K562 (cell line): ENCODE results near the gene TMEM270. TPM values are rescaled to one million over a fixed set of nuclear protein-coding genes. Genes with fewer than 3 reads are reported as not detected.

Experiments
- ATAC-seq: fragments of 200-7000 bp; cut with Tn5 transposase; 3 replicates; pipeline ENCODE4 v1.9.1; 2020; ENCODE audit warnings: moderate library complexity
- BruUV-seq: library from RNA; stranded (reverse); fragments of 400-500 nt; replicated peaks from 2 replicates; lab custom pipeline; 2021; lab: Mats Ljungman, UMichigan
- CTCF ChIA-PET: fragments of 300-600 bp; formaldehyde crosslinking; extraction: SDS; loops from one replicate; lab custom pipeline; 2021; ENCODE audit warnings: low intra/inter-chr PET ratio; lab: Yijun Ruan, JAX
- POLR2A ChIA-PET: fragments of 300-600, 350-650 bp; sonication (Branson Sonifier 250); formaldehyde crosslinking; extraction: SDS; loops from one replicate; lab custom pipeline; 2021; ENCODE audit warnings: antibody characterized with exemption, inconsistent platforms; lab: Yijun Ruan, JAX
- DNase-seq, 4 experiments: peaks; one replicate each; pipeline versions ENCODE4 v3.0.0 to v3.0.0-alpha.2; 2011 to 2018; ENCODE audit warnings: low spot score in 3 of 4, mixed read lengths in 3 of 4; ENCODE audit errors: extremely low read depth in 1 of 4
- FAIRE-seq: peaks from 2 replicates; lab custom pipeline; 2011; peaks lifted over from hg19 to GRCh38; lab: Jason Lieb, UNC
- H2AFZ ChIP-seq: 2 replicates; pipeline ENCODE4 v1.6.0; 2011; ENCODE audit warnings: low read depth, low read length, control low read depth, inconsistent platforms
- H3K27ac ChIP-seq: fragments of 200-600 bp; 3 replicates; pipeline ENCODE4 v1.8.0; 2011; ENCODE audit warnings: low read depth, mild to moderate bottlenecking, control low read depth, inconsistent platforms, low read length, moderate library complexity, mixed read lengths; ENCODE audit errors: extremely low read depth
- H3K27me3 ChIP-seq, 2 experiments: fragments of 300-600 bp in 1 of 2; 2 replicates in 1 of 2; 3 replicates in 1 of 2; pipeline versions ENCODE4 v1.6.0 to v1.8.0; 2011; ENCODE audit warnings: inconsistent platforms in 2 of 2, low read length in 2 of 2, mild to moderate bottlenecking in 1 of 2, mixed read lengths in 1 of 2, moderate library complexity in 1 of 2; ENCODE audit not compliant: control insufficient read depth in 2 of 2, insufficient read depth in 2 of 2
- H3K36me3 ChIP-seq: fragments of 300-600 bp; 3 replicates; pipeline ENCODE4 v1.8.0; 2011; ENCODE audit warnings: mild to moderate bottlenecking, low read length, inconsistent platforms; ENCODE audit not compliant: control insufficient read depth, insufficient read depth
- H3K4me1 ChIP-seq, 2 experiments: fragments of 200-600 bp in 1 of 2; replicated peaks in 1 of 2; 2 replicates in 1 of 2; 3 replicates in 1 of 2; pipeline versions ENCODE4 v1.5.1 to v1.8.0; 2011; ENCODE audit warnings: inconsistent platforms in 2 of 2, low read length in 2 of 2, mild to moderate bottlenecking in 1 of 2, mixed read lengths in 1 of 2, moderate library complexity in 1 of 2; ENCODE audit not compliant: control insufficient read depth in 2 of 2, insufficient read depth in 2 of 2
- H3K4me2 ChIP-seq: 2 replicates; pipeline ENCODE4 v1.6.1; 2011; ENCODE audit warnings: low read length, control low read depth, inconsistent platforms, mixed read lengths; ENCODE audit not compliant: insufficient read depth
- H3K4me3 ChIP-seq: fragments of 200-600 bp; sonication (generic), shearing (Covaris generic); 2 replicates; pipeline ENCODE4 v1.5.1; 2016; ENCODE audit warnings: control low read depth, inconsistent platforms
- H3K79me2 ChIP-seq: fragments of 200-600 bp; 3 replicates; pipeline ENCODE4 v1.8.0; 2011; ENCODE audit warnings: low read length, inconsistent platforms; ENCODE audit not compliant: control insufficient read depth, insufficient read depth
- H3K9ac ChIP-seq, 2 experiments: 2 replicates each; pipeline versions ENCODE4 v1.6.0 to v1.6.1; 2011; ENCODE audit warnings: low read depth in 2 of 2, low read length in 2 of 2, control low read depth in 1 of 2, inconsistent platforms in 1 of 2, mild to moderate bottlenecking in 1 of 2, mixed read lengths in 1 of 2; ENCODE audit not compliant: insufficient read depth in 1 of 2
- H3K9me1 ChIP-seq: one replicate; pipeline ENCODE4 v1.6.0; 2011; ENCODE audit warnings: inconsistent platforms, mild to moderate bottlenecking, low read length, moderate library complexity; ENCODE audit not compliant: control insufficient read depth, insufficient read depth
- H3K9me3 ChIP-seq: replicated peaks from 2 replicates; pipeline ENCODE4 v1.5.1; 2011; ENCODE audit warnings: low read depth, low read length, inconsistent platforms; ENCODE audit not compliant: control insufficient read depth, insufficient read depth
- H4K20me1 ChIP-seq: replicated peaks from 2 replicates; pipeline ENCODE4 v1.6.1; 2011; ENCODE audit warnings: low read length, inconsistent platforms, mixed read lengths; ENCODE audit not compliant: control insufficient read depth, insufficient read depth
- CBFA2T3 ChIP-seq: fragments of 450-650 bp; IDR thresholded peaks from 2 replicates; pipeline ENCODE4 v1.6.1; 2017
- DPF2 ChIP-seq: fragments of 450-650 bp; IDR thresholded peaks from 2 replicates; pipeline ENCODE4 v1.6.1; 2016
- FOSL1 ChIP-seq: fragments of 200-800 bp; sonication (Bioruptor generic); conservative IDR thresholded peaks from 2 replicates; pipeline ENCODE4 v1.6.1; 2016; ENCODE audit warnings: missing genetic modification characterization, missing compliant biosample characterization
- FOXA3 ChIP-seq, 2 experiments: fragments of 450-650 bp in 1 of 2; sonication (generic) in 1 of 2; formaldehyde crosslinking; IDR thresholded peaks in 1 of 2; conservative IDR thresholded peaks in 1 of 2; 2 replicates each; pipeline versions ENCODE4 v1.4.0 to v1.8.0; 2020 to 2022; ENCODE audit warnings: mild to moderate bottlenecking in 2 of 2, missing genetic modification reagents in 1 of 2
- GATAD2B ChIP-seq: fragments of 450-650 bp; IDR thresholded peaks from 2 replicates; pipeline ENCODE4 v1.6.1; 2017; ENCODE audit warnings: mild to moderate bottlenecking, borderline replicate concordance
- MEIS2 ChIP-seq: fragments of 450-650 bp; IDR thresholded peaks from 2 replicates; pipeline ENCODE4 v1.6.1; 2014; ENCODE audit warnings: mild to moderate bottlenecking; ENCODE audit not compliant: partially characterized antibody
- NFE2 ChIP-seq: IDR thresholded peaks from 2 replicates; pipeline ENCODE4 v1.6.1; 2014; ENCODE audit warnings: antibody characterized with exemption, low read depth
- TCF7 ChIP-seq: sonication (generic); IDR thresholded peaks from 2 replicates; pipeline ENCODE4 v1.6.1; 2016; ENCODE audit warnings: antibody characterized with exemption, borderline replicate concordance
- WGBS: fragments of 100-300 bp; shearing (Covaris generic); methylation state at CpG from one replicate; pipeline ENCODE4 v1.1.6; 2016; ENCODE audit warnings: low coverage, mixed read lengths; ENCODE audit not compliant: insufficient coverage; ENCODE audit errors: missing lambda C conversion rate; 5-methylcytosine and 5-hydroxymethylcytosine counted together
- in situ Hi-C: fragments of 300-500 bp; cut with MboI; formaldehyde crosslinking; loops from 4 replicates; pipeline ENCODE4 v1.15.0; 2018; ENCODE audit warnings: inconsistent platforms, mixed read lengths
- intact Hi-C: fragments of 100-400 bp; cut with micrococcal nuclease; formaldehyde crosslinking; loops from 2 replicates; pipeline ENCODE4 v1.14.2; 2022
- polyA plus RNA-seq, 8 experiments: library from polyadenylated mRNA; depleted of rRNA in 4 of 8; stranded (reverse) in 5 of 8; unstranded in 3 of 8; fragments of >200 nt; fragmentation: Nextera tagmentation in 2 of 8; fragmentation: Illumina TruSeq in 1 of 8; extraction: Ambion mirVana in 2 of 8; extraction: Trizol in 1 of 8; gene quantifications; 2 replicates each; pipeline versions ENCODE4 v1.2.1 to v1.2.3, GENCODE V29; 2011 to 2014; ENCODE audit warnings: inconsistent platforms in 1 of 8, missing spikeins in 1 of 8
- total RNA-seq, 7 experiments: library from RNA; depleted of rRNA in 6 of 7; stranded (reverse); fragments of >200 nt in 6 of 7; fragmentation: Illumina TruSeq in 2 of 7; extraction: Trizol in 2 of 7; gene quantifications; 2 replicates each; pipeline versions ENCODE4 v1.2.1 to v1.2.3, GENCODE V29; 2011 to 2021; ENCODE audit warnings: low replicate concordance in 1 of 7
- TF ChIP-seq, protein P1 (sequence below): fragments of 450-650 bp; conservative IDR thresholded peaks from 2 replicates; pipeline ENCODE4 v1.6.1; 2016; ENCODE audit warnings: missing genetic modification characterization, low read depth, mild to moderate bottlenecking, missing compliant biosample characterization, moderate library complexity
- TF ChIP-seq, protein P2 (sequence below): IDR thresholded peaks from 2 replicates; pipeline ENCODE4 v1.6.1; 2016; ENCODE audit warnings: missing genetic modification characterization, missing compliant biosample characterization
- TF ChIP-seq, protein P3 (sequence below): fragments of 250-450 bp; sonication (Bioruptor Pico); IDR thresholded peaks from 2 replicates; pipeline ENCODE4 v1.5.1; 2021; ENCODE audit warnings: mild to moderate bottlenecking

Gene TMEM270
- total and polyA plus RNA-seq, 9 of the 15 experiments (the other 6 are each of a cell fraction or from before 2014, with no cell fraction given) = not detected

DNA sequence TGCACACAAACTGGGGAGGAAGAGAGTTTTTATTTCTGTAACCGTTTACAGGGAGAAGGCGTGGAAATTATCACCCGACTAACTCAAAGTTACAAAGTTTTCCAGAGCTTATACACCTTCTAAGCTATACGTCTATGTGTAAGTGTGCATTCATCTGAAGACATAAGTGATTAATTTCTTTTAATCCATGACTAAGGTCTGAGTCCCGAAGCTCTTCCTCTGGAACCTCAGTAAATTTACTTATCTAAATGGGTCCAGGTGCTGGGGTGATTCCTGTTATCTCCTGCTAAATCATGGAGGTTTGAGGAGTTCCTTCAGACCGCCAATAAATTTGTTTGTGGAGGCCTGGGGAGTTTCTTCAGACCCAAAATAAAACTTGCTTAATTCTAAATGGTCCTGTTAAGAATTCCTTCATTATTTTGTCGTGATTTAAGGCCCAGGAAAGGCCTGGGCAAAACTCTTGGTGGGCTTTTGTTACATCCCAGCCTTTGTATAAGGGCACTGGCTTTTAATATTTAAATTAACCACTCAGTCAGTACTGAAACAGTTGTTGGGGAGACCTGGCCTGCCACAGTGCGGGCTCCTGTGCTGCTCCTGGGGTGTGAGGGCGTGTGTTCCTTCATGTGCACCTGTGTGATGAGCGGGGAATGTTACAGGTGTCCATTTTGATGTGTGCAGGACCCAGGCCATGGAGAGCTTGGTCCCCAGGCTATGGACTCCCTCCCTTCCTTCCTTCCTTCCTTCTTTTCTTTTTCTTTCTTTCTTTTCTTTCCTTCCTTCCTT lies 12.8 kb upstream of the TMEM270 start:
- H4K20me1 ChIP-seq = no peaks in the 10 kb centered on the region
- no peak overlapping the region; a peak in 1 of 4 replicates for H3K9ac ChIP-seq
- CTCF ChIA-PET = no interaction called here
- no peak for ATAC-seq
- no peak overlapping the region for H3K27ac ChIP-seq
- DNase-seq = no peak
- H3K4me2 ChIP-seq = no peak overlapping the region
- H3K79me2 ChIP-seq = no peaks in the 10 kb centered on the region
- WGBS = 37% methylated on average over 10 of the region's 10 CpGs
- no peak for FAIRE-seq
- no peaks in the 10 kb centered on the region for H3K9me3 ChIP-seq
- in situ Hi-C loops (no loop called here), intact Hi-C loops (no loop called here)
- no peak for TF ChIP-seq GATAD2B
- TF ChIP-seq FOSL1 (tag) = peak; percentile 15; the same call in 1 of the 2 replicates
- TF ChIP-seq DPF2 = no peak
- TF ChIP-seq NFE2 = no peak
- TF ChIP-seq, protein P1, sequence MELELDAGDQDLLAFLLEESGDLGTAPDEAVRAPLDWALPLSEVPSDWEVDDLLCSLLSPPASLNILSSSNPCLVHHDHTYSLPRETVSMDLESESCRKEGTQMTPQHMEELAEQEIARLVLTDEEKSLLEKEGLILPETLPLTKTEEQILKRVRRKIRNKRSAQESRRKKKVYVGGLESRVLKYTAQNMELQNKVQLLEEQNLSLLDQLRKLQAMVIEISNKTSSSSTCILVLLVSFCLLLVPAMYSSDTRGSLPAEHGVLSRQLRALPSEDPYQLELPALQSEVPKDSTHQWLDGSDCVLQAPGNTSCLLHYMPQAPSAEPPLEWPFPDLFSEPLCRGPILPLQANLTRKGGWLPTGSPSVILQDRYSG (tag) = no peak
- TF ChIP-seq, protein P2, sequence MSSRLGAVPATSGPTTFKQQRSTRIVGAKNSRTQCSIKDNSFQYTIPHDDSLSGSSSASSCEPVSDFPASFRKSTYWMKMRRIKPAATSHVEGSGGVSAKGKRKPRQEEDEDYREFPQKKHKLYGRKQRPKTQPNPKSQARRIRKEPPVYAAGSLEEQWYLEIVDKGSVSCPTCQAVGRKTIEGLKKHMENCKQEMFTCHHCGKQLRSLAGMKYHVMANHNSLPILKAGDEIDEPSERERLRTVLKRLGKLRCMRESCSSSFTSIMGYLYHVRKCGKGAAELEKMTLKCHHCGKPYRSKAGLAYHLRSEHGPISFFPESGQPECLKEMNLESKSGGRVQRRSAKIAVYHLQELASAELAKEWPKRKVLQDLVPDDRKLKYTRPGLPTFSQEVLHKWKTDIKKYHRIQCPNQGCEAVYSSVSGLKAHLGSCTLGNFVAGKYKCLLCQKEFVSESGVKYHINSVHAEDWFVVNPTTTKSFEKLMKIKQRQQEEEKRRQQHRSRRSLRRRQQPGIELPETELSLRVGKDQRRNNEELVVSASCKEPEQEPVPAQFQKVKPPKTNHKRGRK (tag) = peak; percentile 72; the same call in 1 of the 2 replicates
- TF ChIP-seq, protein P3, sequence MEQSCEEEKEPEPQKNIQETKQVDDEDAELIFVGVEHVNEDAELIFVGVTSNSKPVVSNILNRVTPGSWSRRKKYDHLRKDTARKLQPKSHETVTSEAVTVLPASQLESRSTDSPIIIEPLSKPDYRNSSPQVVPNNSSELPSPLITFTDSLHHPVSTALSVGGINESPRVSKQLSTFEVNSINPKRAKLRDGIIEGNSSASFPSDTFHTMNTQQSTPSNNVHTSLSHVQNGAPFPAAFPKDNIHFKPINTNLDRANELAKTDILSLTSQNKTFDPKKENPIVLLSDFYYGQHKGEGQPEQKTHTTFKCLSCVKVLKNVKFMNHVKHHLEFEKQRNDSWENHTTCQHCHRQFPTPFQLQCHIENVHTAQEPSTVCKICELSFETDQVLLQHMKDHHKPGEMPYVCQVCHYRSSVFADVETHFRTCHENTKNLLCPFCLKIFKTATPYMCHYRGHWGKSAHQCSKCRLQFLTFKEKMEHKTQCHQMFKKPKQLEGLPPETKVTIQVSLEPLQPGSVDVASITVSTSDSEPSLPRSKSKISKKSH = no peak
- TF ChIP-seq CBFA2T3 = 0 out of 2 replicates have a peak, but pooled peaks have one; percentile 7
- TF ChIP-seq FOXA3 (CRISPR knock-in tag; conservative IDR thresholded peaks at IDR 0.05 in 1 of 2, IDR thresholded peaks at IDR 0.05 in 1 of 2) = no peak
- TF ChIP-seq MEIS2 = peak; percentile 4
- TF ChIP-seq TCF7 = no peak
- no peaks in the 10 kb centered on the region for H3K36me3 ChIP-seq
- BruUV-seq = no TSS peak
- H3K9me1 ChIP-seq = no peaks in the 10 kb centered on the region
- POLR2A ChIA-PET = interaction anchor here (0.7 kb wide), 1 partner anchor 70 kb away, joined by 3 read pairs; no protein-coding TSS in a partner anchor
- H3K4me3 ChIP-seq = no peak overlapping the region
- H3K27me3 ChIP-seq = no peaks in the 10 kb centered on the region
- H2AFZ ChIP-seq = no peak overlapping the region
- H3K4me1 ChIP-seq = peaks cover 28 to 35% of the 10 kb centered on the region in 2 experiments
